DOHH2 (cell line): ENCODE data around the gene TPPP3.

Experiments used
- H3F3A ChIP-seq: fragments of 200-600 bp; sonication (generic), shearing (Covaris generic); 2 replicates; pipeline ENCODE4 v1.6.0; 2016; ENCODE audit warnings: antibody characterized with exemption, mild to moderate bottlenecking; ENCODE audit not compliant: control insufficient read depth, insufficient read depth
- H3K27ac ChIP-seq: fragments of 200-600 bp; sonication (generic); 2 replicates; pipeline ENCODE4 v1.5.1; 2014; ENCODE audit warnings: low read depth, mild to moderate bottlenecking, low read length, moderate library complexity
- H3K27me3 ChIP-seq: fragments of 200-600 bp; sonication (generic); 2 replicates; pipeline ENCODE4 v1.6.1; 2014; ENCODE audit warnings: mild to moderate bottlenecking, low read length, mixed read lengths; ENCODE audit not compliant: control insufficient read depth
- H3K36me3 ChIP-seq: fragments of 200-600 bp; sonication (generic); 2 replicates; pipeline ENCODE4 v1.6.1; 2014; ENCODE audit warnings: mild to moderate bottlenecking, low read length, moderate library complexity, mixed read lengths; ENCODE audit not compliant: control insufficient read depth
- H3K4me1 ChIP-seq: fragments of 200-600 bp; sonication (generic); 2 replicates; pipeline ENCODE4 v1.6.1; 2014; ENCODE audit warnings: mild to moderate bottlenecking, low read length, mixed read lengths; ENCODE audit not compliant: control insufficient read depth
- H3K4me2 ChIP-seq: fragments of 200-600 bp; sonication (generic); 2 replicates; pipeline ENCODE4 v1.6.0; 2014; ENCODE audit warnings: mild to moderate bottlenecking, low read length, moderate library complexity
- H3K4me3 ChIP-seq: fragments of 200-600 bp; sonication (generic); 2 replicates; pipeline ENCODE4 v1.5.1; 2014; ENCODE audit warnings: mild to moderate bottlenecking, low read length, mixed read lengths
- H3K79me2 ChIP-seq: fragments of 200-600 bp; sonication (generic); 2 replicates; pipeline ENCODE4 v1.6.1; 2014; ENCODE audit warnings: mild to moderate bottlenecking, low read length, mixed read lengths; ENCODE audit not compliant: control insufficient read depth
- H3K9me2 ChIP-seq: fragments of 200-600 bp; sonication (generic); replicated peaks from 2 replicates; pipeline ENCODE4 v1.6.1; 2014; ENCODE audit warnings: mild to moderate bottlenecking, low read length, mixed read lengths; ENCODE audit not compliant: control insufficient read depth
- H3K9me3 ChIP-seq: fragments of 200-600 bp; sonication (generic); 2 replicates; pipeline ENCODE4 v1.6.1; 2014; ENCODE audit warnings: antibody characterized with exemption, low read length, mixed read lengths; ENCODE audit not compliant: control insufficient read depth, insufficient read depth
- H4K20me1 ChIP-seq: fragments of 200-600 bp; sonication (generic); 2 replicates; pipeline ENCODE4 v1.6.0; 2014; ENCODE audit warnings: low read depth, mild to moderate bottlenecking, antibody characterized with exemption, low read length, moderate library complexity; ENCODE audit not compliant: control insufficient read depth, insufficient read depth
- EZH2phosphoT487 ChIP-seq: fragments of 200-600 bp; sonication (generic); IDR thresholded peaks from 2 replicates; pipeline ENCODE4 v1.6.1; 2017; ENCODE audit warnings: borderline replicate concordance, mild to moderate bottlenecking, antibody characterized with exemption, low read length, moderate library complexity, mixed read lengths
- TF ChIP-seq, protein P1 (sequence below): fragments of 200-600 bp; sonication (generic); IDR thresholded peaks from one replicate; pipeline ENCODE4 v1.5.1; 2014; ENCODE audit warnings: antibody characterized with exemption, mild to moderate bottlenecking, low read depth, low read length; ENCODE audit not compliant: poor library complexity, severe bottlenecking

The TPPP3 gene

DNA sequence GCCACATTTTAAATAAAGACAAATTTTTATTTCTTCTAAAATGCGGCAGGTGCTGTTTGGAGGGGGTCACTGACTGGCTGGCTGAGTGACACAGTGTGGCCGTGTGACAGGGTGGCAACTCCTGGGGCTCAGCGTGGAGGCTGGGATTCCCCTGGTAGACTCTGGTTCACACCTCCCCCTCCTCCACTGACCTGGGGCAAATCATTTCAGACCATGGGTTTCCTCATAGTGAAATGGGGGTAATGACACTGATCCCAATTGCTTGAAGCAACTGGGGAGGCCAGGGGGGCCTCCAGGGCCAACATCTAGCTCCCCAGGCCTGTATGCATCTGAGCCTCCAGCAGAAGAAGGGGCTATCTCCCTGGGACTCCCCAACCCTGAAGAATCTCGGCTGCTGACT, 44.2 kb upstream of the TPPP3 start:
- H3K9me2 ChIP-seq, result no peaks in the 10 kb centered on the region
- no peak overlapping the region for H3K4me2 ChIP-seq
- peaks cover 3% of the 10 kb centered on the region; the same call in 1 of the 2 replicates for H3K4me1 ChIP-seq
- no peaks in the 10 kb centered on the region for H3F3A ChIP-seq
- TF ChIP-seq, protein P1, sequence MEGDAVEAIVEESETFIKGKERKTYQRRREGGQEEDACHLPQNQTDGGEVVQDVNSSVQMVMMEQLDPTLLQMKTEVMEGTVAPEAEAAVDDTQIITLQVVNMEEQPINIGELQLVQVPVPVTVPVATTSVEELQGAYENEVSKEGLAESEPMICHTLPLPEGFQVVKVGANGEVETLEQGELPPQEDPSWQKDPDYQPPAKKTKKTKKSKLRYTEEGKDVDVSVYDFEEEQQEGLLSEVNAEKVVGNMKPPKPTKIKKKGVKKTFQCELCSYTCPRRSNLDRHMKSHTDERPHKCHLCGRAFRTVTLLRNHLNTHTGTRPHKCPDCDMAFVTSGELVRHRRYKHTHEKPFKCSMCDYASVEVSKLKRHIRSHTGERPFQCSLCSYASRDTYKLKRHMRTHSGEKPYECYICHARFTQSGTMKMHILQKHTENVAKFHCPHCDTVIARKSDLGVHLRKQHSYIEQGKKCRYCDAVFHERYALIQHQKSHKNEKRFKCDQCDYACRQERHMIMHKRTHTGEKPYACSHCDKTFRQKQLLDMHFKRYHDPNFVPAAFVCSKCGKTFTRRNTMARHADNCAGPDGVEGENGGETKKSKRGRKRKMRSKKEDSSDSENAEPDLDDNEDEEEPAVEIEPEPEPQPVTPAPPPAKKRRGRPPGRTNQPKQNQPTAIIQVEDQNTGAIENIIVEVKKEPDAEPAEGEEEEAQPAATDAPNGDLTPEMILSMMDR, result no peak
- TF ChIP-seq EZH2phosphoT487, result no peak
- no peak overlapping the region for H3K27ac ChIP-seq
- H3K27me3 ChIP-seq, result peaks cover 6% of the 10 kb centered on the region; the same call in 1 of the 2 replicates
- H4K20me1 ChIP-seq, result 0 out of 2 replicates have a peak, but pooled peaks cover 3% of the 10 kb centered on the region
- no peak overlapping the region for H3K4me3 ChIP-seq
- peaks cover 16% of the 10 kb centered on the region; the same call in 1 of the 2 replicates for H3K36me3 ChIP-seq
- no peaks in the 10 kb centered on the region for H3K79me2 ChIP-seq
- no peaks in the 10 kb centered on the region for H3K9me3 ChIP-seq

DNA sequence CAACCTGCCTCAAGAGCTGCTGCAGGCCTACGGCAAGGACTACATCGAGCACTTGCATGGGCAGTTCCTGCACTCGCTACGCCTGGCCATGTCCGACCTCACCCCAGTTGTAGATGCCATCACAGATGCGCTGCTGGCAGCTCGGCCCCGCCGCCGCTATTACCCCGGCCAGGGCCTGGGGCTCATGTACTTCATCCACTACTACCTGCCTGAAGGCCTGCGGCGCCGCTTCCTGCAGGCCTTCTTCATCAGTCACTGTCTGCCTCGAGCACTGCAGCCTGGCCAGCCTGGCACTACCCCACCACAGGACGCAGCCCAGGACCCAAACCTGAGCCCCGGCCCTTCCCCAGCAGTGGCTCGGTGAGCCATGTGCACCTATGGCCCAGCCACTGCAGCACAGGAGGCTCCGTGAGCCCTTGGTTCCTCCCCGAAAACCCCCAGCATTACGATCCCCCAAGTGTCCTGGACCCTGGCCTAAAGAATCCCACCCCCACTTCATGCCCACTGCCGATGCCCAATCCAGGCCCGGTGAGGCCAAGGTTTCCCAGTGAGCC, 43.4 kb upstream of the TPPP3 start:
- Histone ChIP-seq H3K27ac (no peak overlapping the region), H3K79me2 (no peaks in the 10 kb centered on the region), H3K4me2 (no peak overlapping the region), H3K9me3 (no peaks in the 10 kb centered on the region), H4K20me1 (0 out of 2 replicates have a peak, but pooled peaks cover 3% of the 10 kb centered on the region), H3K9me2 (no peaks in the 10 kb centered on the region), H3K27me3 (peaks cover 12% of the 10 kb centered on the region), H3F3A (no peaks in the 10 kb centered on the region), H3K36me3 (peaks cover 16% of the 10 kb centered on the region; the same call in 1 of the 2 replicates), H3K4me1 (peaks cover 4% of the 10 kb centered on the region), H3K4me3 (no peak overlapping the region)
- no peak for TF ChIP-seq EZH2phosphoT487
- TF ChIP-seq, protein P1, result no peak

GRCh38 chr16:67435758-67436164, 42.5 kb upstream of the TPPP3 start:
- H3K9me2 ChIP-seq, result no peaks in the 10 kb centered on the region
- peaks cover 8% of the 10 kb centered on the region for H3K4me1 ChIP-seq
- 0 out of 2 replicates have a peak, but pooled peaks cover 3% of the 10 kb centered on the region for H4K20me1 ChIP-seq
- no peaks in the 10 kb centered on the region for H3F3A ChIP-seq
- H3K9me3 ChIP-seq, result no peaks in the 10 kb centered on the region
- peaks cover 18% of the 10 kb centered on the region for H3K27me3 ChIP-seq
- H3K79me2 ChIP-seq, result no peaks in the 10 kb centered on the region
- no peak overlapping the region for H3K27ac ChIP-seq
- peaks cover 16% of the 10 kb centered on the region; the same call in 1 of the 2 replicates for H3K36me3 ChIP-seq
- TF ChIP-seq, protein P1, result no peak
- no peak for TF ChIP-seq EZH2phosphoT487
- no peak overlapping the region for H3K4me3 ChIP-seq
- no peak overlapping the region for H3K4me2 ChIP-seq
